Esophagus squamous epithelium (tissue), 4 donors: ENCODE measurements around the gene RPAP3.

Source experiments
- POLR2A ChIP-seq, 4 donors: fragments of 450-650 bp; IDR thresholded peaks; one replicate each; pipeline ENCODE4 v1.6.1; 2017; ENCODE audit warnings: antibody characterized with exemption in 4 of 4, mild to moderate bottlenecking in 4 of 4, moderate library complexity in 3 of 4
- TF ChIP-seq, protein P1 (sequence below), 6 experiments: fragments of 450-650 bp in 4 of 6; fragments of 200-600 bp in 2 of 6; sonication (generic) in 2 of 6; IDR thresholded peaks; one replicate each; pipeline ENCODE4 v1.5.1; 2016 to 2019; ENCODE audit warnings: antibody characterized with exemption in 6 of 6, mild to moderate bottlenecking in 4 of 6, moderate library complexity in 4 of 6

DNA sequence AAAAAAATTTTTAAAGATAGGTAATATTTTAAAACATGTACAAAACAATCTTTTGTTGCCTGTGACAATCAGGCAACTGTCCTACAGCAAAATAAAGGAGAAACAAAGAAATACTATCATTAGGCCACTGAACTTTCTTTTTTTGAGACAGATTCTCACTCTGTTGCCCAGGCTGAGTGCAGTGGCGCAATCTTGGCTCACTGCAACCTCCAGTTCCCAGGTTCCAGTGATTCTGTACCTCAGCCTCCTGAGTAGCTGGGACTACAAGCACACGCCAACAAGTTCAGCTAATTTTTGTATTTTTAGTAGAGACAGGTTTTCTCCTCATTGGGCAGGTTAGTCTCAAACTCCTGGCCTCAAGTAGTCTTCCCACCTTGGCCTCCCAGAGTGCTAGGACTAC is 16.6 kb downstream of the RPAP3 start:
- TF ChIP-seq, protein P1, sequence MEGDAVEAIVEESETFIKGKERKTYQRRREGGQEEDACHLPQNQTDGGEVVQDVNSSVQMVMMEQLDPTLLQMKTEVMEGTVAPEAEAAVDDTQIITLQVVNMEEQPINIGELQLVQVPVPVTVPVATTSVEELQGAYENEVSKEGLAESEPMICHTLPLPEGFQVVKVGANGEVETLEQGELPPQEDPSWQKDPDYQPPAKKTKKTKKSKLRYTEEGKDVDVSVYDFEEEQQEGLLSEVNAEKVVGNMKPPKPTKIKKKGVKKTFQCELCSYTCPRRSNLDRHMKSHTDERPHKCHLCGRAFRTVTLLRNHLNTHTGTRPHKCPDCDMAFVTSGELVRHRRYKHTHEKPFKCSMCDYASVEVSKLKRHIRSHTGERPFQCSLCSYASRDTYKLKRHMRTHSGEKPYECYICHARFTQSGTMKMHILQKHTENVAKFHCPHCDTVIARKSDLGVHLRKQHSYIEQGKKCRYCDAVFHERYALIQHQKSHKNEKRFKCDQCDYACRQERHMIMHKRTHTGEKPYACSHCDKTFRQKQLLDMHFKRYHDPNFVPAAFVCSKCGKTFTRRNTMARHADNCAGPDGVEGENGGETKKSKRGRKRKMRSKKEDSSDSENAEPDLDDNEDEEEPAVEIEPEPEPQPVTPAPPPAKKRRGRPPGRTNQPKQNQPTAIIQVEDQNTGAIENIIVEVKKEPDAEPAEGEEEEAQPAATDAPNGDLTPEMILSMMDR (IDR thresholded peaks at IDR 0.05), result no peak
- TF ChIP-seq POLR2A (IDR thresholded peaks at IDR 0.05), result no peak
